GM12873 (cell line): ENCODE results near the gene RNF112.

ENCODE experiments used
- TF ChIP-seq, protein P1 (sequence below): IDR thresholded peaks from 2 replicates; pipeline ENCODE4 v1.5.1; 2012; ENCODE audit warnings: low read depth, mild to moderate bottlenecking, moderate library complexity, low read length, control low read depth; ENCODE audit not compliant: insufficient read depth; ENCODE audit errors: missing control alignments

Gene RNF112

DNA sequence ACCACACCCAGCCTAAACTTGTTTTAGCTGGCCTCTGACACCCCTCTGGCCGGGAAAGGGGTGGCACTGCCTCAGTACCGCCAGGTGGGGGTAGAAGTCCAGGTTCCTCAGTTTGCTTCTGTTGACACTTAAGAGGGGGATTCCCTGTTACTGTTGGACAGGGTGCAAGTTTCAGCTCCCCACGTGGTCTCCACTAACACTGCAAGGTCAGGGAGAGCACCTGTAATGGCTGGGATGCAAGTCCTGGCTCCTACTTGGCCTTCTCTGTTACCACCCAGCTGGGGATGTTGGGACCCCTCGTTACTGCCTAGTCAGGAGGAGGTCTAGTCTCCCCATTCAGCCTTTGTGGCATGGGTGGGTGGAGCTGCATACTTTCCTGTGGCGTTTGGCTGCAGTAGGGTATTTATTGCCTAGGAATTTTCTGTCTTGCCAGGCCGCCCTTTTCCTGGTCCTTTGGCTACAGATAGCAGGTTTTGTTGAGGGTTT, 13.4 kb upstream of the RNF112 start:
- TF ChIP-seq, protein P1, sequence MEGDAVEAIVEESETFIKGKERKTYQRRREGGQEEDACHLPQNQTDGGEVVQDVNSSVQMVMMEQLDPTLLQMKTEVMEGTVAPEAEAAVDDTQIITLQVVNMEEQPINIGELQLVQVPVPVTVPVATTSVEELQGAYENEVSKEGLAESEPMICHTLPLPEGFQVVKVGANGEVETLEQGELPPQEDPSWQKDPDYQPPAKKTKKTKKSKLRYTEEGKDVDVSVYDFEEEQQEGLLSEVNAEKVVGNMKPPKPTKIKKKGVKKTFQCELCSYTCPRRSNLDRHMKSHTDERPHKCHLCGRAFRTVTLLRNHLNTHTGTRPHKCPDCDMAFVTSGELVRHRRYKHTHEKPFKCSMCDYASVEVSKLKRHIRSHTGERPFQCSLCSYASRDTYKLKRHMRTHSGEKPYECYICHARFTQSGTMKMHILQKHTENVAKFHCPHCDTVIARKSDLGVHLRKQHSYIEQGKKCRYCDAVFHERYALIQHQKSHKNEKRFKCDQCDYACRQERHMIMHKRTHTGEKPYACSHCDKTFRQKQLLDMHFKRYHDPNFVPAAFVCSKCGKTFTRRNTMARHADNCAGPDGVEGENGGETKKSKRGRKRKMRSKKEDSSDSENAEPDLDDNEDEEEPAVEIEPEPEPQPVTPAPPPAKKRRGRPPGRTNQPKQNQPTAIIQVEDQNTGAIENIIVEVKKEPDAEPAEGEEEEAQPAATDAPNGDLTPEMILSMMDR = peak; percentile 59

DNA sequence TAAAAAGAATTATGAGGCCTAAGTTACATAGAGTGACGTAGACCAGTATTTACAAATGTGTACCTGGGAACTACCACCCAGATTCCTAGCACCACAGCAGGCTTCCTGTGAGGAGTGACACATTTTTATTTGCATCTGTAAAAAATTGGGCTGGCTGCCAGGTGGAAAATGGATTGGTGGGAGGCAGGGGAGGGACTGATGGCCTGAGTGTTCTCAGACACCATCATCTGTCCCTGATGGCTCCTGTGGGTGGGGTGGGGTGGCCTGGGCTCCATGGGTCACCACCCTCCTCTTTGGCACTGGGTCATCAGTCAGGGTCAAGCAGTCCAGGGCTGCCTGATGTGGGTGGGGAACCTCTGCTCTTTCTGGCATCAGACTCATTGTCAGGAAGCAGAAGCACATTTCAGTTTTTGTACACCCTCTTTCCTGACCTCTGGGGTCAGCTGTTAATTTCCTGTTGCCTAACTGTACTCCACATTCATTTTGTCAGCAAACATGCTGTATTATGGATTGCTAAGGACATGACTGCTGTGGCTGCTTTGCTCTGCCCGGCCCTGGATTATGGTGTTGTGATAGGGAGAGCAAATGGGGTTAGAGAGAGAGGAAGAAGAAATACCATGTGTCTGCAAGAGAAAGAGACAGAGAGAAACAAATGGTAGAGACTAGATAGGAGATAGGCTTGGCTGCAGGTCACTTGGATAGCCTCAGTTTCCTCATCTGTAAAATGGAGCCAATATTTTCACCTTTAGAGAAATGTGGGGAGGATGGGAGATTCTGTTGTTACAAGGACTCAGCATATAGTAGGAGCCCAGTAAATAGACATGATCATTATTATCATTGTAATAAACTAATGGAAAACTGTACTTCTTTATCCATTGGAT, 12.5 kb upstream of the RNF112 start:
- TF ChIP-seq, protein P1 = no peak

DNA sequence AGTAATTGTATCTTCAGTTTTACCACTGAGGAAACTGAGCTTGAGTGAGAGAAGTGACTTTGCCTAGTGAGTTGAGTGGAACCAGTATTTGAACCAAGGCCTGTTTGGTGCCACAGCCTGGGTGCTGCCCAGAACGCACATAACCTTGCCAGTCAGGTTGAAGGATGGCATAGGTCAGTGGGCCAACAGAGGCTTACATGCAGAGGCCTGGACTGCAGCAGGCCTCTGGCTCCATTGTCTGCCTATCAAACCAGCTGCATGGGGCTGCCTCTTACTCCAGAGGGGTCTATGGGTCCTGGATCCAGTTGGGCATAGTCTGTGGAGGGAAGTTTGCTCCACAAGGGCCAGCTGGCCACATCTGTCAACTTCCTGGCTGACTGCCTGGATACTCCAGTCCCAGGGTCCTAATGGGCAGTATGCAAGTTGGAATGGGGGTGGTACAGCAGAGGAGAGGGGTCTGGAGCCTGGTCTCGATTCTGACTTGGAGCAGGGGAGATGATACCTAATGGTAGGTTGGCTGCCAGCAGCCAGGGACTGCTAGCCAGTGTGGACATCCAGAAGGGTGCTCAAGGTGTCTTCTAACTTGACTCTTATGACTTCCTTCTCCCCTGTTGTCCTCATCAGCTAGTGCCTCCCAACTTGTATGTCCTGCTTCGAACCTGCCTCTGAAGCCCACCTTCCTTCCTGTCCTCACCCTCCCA, 11.1 kb upstream of the RNF112 start:
- TF ChIP-seq, protein P1 = no peak

DNA sequence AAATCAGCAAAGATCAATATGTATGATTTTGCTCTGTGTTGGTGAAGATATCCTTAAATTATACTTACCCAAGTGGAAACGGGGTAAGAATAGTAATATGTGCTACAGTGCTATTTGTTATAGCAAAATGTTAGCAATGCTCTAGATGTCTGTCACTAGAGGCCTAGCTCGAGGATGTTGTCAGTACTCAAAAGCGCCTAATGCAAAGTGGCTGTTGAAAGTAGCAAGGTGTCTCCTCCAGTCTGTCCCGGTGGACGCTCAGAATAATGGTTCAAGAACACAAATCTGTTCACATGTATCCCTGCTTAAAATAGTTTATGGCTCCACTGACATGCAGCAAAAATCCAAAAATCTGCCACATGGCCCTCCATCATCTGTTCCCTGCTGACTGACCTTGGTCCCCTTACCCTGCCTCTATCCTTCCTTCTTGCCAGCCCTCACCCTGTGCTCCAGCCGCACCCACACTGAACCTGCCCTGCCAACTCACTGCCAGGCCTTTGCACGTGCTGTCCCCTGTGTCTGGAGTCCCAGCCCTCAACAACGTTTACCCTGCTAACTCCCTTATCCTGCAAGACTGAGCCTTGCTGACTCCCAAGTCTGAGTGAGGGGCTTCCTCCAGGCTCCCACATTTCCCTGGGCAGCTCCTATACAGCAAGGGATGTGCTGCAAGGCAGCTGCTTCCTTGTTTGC, 9.6 kb upstream of the RNF112 start:
- TF ChIP-seq, protein P1 = no peak

DNA sequence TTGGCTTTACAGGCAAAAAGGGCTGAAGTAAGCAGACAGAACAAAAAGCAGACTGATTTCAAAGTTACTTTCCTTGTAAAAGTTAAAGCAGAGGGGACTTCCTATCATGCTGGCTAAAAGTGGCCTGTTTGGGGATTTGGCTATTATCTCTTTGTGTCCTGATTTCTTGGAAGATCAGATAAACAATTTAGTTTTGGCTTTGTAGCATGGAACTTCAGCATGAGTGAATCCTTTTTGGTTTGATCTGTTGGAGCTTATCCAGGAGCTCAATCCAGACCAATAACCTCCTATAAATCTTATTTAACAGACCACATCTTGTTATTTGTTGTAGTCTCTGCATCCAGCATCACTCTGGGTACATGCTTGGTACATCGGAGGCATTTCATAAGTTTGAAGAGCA, 8.9 kb upstream of the RNF112 start:
- TF ChIP-seq, protein P1 = no peak

DNA sequence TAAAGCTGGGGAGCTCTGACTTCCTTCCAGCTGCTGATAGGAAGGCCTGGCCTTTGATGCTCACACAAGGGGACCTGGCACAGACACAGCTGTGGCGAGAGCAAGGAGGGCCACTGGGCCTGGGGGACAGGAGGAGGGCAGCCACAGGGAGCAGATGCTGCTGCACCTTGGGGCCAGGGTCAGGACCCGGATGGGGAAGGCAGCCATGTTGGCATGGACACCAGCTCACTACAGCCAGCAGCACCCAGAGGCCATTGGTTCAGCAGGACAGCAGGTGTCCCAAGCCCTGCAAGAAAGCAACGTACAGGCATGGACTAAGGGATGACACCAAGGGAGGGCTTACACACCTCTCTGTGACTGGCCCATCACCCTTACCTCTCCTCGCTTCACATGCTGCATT, 8.0 kb upstream of the RNF112 start:
- TF ChIP-seq, protein P1 = no peak

DNA sequence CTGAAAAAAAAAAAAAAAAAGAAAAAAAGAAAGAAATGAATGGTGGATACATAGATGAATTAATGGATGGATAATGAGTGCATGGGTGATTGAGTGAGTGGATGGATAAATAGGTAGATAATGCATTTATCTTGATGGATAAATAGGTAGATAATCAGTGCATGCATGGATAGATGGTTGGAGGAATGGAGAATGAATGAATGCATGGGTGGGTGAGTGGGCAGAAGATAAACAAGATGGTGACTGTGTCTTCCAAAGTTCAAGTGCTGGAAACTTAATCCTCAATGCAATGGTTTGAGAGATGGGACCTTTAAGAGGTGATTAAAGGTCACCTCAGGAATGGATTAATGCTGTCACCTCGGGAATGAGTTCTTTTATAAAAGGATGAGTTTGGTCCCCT, 6.8 kb upstream of the RNF112 start:
- TF ChIP-seq, protein P1 = no peak
